ENCODE data around the gene OR5B21.
A peak's percentile ranks its signal among the peaks of the same experiment; 100 is the strongest.

DNA sequence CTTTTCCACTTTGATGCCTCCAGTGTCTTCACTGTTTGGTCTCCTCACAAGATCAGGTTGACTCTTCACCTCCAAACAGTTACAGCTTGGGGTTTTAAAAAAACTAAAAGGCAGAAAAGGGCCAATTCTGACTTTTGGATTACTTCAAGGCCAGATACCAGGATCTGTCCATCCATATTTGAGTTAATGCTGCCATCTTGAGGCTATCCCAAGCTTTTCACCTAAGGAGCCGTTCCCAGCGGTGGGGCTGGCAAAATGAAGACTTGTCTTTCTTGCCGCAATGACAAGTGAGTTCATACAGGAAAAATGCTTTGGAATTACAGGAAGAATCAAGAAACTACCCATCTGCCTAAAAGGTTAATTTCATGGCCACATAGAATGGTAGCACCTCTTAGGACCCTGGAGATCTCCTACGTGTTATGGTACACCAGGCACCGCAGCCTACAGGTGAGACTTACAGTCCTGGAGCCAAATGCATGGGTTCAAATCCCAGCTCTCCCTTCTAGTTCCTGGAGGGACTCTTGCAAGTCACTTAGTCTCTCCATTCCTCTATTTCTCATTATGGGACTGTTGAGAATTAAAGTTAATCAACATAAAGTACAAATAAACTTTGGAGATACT is 6.0 kb upstream of the OR5B21 start:
- TF ChIP-seq, protein P1, sequence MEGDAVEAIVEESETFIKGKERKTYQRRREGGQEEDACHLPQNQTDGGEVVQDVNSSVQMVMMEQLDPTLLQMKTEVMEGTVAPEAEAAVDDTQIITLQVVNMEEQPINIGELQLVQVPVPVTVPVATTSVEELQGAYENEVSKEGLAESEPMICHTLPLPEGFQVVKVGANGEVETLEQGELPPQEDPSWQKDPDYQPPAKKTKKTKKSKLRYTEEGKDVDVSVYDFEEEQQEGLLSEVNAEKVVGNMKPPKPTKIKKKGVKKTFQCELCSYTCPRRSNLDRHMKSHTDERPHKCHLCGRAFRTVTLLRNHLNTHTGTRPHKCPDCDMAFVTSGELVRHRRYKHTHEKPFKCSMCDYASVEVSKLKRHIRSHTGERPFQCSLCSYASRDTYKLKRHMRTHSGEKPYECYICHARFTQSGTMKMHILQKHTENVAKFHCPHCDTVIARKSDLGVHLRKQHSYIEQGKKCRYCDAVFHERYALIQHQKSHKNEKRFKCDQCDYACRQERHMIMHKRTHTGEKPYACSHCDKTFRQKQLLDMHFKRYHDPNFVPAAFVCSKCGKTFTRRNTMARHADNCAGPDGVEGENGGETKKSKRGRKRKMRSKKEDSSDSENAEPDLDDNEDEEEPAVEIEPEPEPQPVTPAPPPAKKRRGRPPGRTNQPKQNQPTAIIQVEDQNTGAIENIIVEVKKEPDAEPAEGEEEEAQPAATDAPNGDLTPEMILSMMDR (IDR thresholded peaks at IDR 0.05; ENCODE audit: low read length): peak; percentile 41
- no peak for TF ChIP-seq EZH2phosphoT487 (IDR thresholded peaks at IDR 0.05; ENCODE audit: low read length)
